ENCODE data around the gene PTDSS2. TPM values are rescaled to one million over a fixed set of nuclear protein-coding genes. Genes with fewer than 3 reads are reported as not detected.

The PTDSS2 gene
- total and polyA plus RNA-seq, 2 of the 4 experiments (the other 2 are of a cell fraction), result 23.5 to 26.6 TPM

GRCh38 chr11:473962-474785, 24.1 kb downstream of the PTDSS2 start:
- intact Hi-C loops (cut with micrococcal nuclease) (no loop called here), in situ Hi-C loops (cut with MboI; ENCODE audit: low sequenced_read_pairs) (no loop called here), dilution Hi-C loops (cut with HindIII; ENCODE audit: low sequenced_read_pairs, unreplicated experiment) (no loop called here)
- Histone ChIP-seq H4K91ac (ENCODE audit: insufficient read depth, low read depth, low read length) (no peak overlapping the region), H3K9me3 (ENCODE audit: control insufficient read depth, insufficient read depth, low read length) (no peaks in the 10 kb centered on the region), H2BK120ac (ENCODE audit: low read depth, low read length) (no peak overlapping the region), H3K4ac (ENCODE audit: low read depth, low read length) (no peak overlapping the region), H3K18ac (ENCODE audit: low read depth, low read length) (no peak overlapping the region), H3K27me3 (ENCODE audit: control insufficient read depth, insufficient read depth, low read length) (no peaks in the 10 kb centered on the region), H2AK5ac (ENCODE audit: low read depth, low read length) (no peak overlapping the region; the same call in 1 of the 2 replicates), H2BK15ac (ENCODE audit: low read depth, low read length) (no peak overlapping the region), H2BK20ac (ENCODE audit: low read depth, low read length) (no peak overlapping the region), H3K4me2 (ENCODE audit: low read depth, low read length) (no peak overlapping the region), H2AFZ (replicated peaks; ENCODE audit: low read length, poor library complexity) (no peak overlapping the region), H3K23ac (ENCODE audit: low read depth, low read length) (no peak overlapping the region), H4K5ac (ENCODE audit: low read depth, low read length) (no peak overlapping the region), H4K8ac (ENCODE audit: low read depth in 2 of 2, low read length in 2 of 2) (no peak overlapping the region), H3K27ac (ENCODE audit: insufficient read depth, low read length) (no peak overlapping the region), H4K20me1 (ENCODE audit: insufficient read depth, low read length) (peaks cover 8% of the 10 kb centered on the region), H2AK9ac (replicated peaks; ENCODE audit: low read depth, low read length, poor library complexity) (no peak overlapping the region), H2BK5ac (ENCODE audit: low read depth, low read length, poor library complexity, severe bottlenecking) (no peak overlapping the region), H3K9ac (ENCODE audit: low read depth, low read length) (no peak overlapping the region), H3K36me3 (ENCODE audit: control insufficient read depth, insufficient read depth, low read length) (peaks cover 5% of the 10 kb centered on the region), H3K4me3 (ENCODE audit: insufficient read depth, low read depth, low read length) (no peak overlapping the region), H3K14ac (replicated peaks; ENCODE audit: low read depth, low read length) (no peak overlapping the region), H3K79me1 (ENCODE audit: low read depth in 1 of 2, low read length in 2 of 2) (peaks cover 18 to 63% of the 10 kb centered on the region in 2 experiments), H3K9me1 (ENCODE audit: insufficient read depth, low read length) (peaks cover 14% of the 10 kb centered on the region), H3K4me1 (ENCODE audit: control insufficient read depth, insufficient read depth, low read length) (peaks cover 9% of the 10 kb centered on the region), H3K56ac (ENCODE audit: extremely low read depth, insufficient read depth, low read length) (no peak overlapping the region)
- TF ChIP-seq NFE2L2 (IDR thresholded peaks at IDR 0.05; ENCODE audit: low read depth, low read length) (no peak), MAZ (IDR thresholded peaks at IDR 0.05; ENCODE audit: borderline replicate concordance, low read depth, low read length) (no peak), MAFK (IDR thresholded peaks at IDR 0.05; ENCODE audit: low read depth, low read length) (no peak), RCOR1 (IDR thresholded peaks at IDR 0.05; ENCODE audit: insufficient replicate concordance, low read length) (no peak), POLR2A (IDR thresholded peaks at IDR 0.05; ENCODE audit: low read depth, low read length) (no peak), BHLHE40 (IDR thresholded peaks at IDR 0.05; ENCODE audit: low read depth, low read length) (no peak), CEBPB (IDR thresholded peaks at IDR 0.05; ENCODE audit: low read depth, low read length) (no peak), RFX5 (IDR thresholded peaks at IDR 0.05; ENCODE audit: low read depth, low read length) (no peak), MXI1 (IDR thresholded peaks at IDR 0.05; ENCODE audit: borderline replicate concordance, low read depth, low read length) (no peak), FOS (IDR thresholded peaks at IDR 0.05; ENCODE audit: low read depth, low read length) (no peak), RAD21 (IDR thresholded peaks at IDR 0.05; ENCODE audit: low read length) (no peak), USF2 (IDR thresholded peaks at IDR 0.05; ENCODE audit: low read depth, low read length) (no peak), ELK1 (IDR thresholded peaks at IDR 0.05; ENCODE audit: borderline replicate concordance, low read depth, low read length) (no peak)
- WGBS, 2 experiments (ENCODE audit: extremely low coverage in 2 of 2, insufficient read length in 1 of 2), result 87% methylated on average over 8 of the region's 22 CpGs; no CpG with 5 or more reads in 1 of the 2 experiments
- POLR2A ChIA-PET (ENCODE audit: unreplicated experiment), result no interaction called here
- ATAC-seq (ENCODE audit: low read depth) (no peak), DNase-seq (no peak)
- CTCF ChIA-PET, result no interaction called here
- BruUV-seq (replicated peaks), result no TSS peak
